HepG2 (cell line): ENCODE data around the gene PPP1R15A. TPM values are rescaled to one million over a fixed set of nuclear protein-coding genes. Genes with fewer than 3 reads are reported as not detected.

Experiments used
- ATAC-seq: fragments of 200-7000 bp; cut with Tn5 transposase; 3 replicates; pipeline ENCODE4 v1.9.1; 2020; ENCODE audit warnings: mild to moderate bottlenecking, moderate library complexity
- BruUV-seq: library from RNA; stranded (reverse); fragments of 400-500 nt; replicated peaks from 2 replicates; lab custom pipeline; 2021; lab: Mats Ljungman, UMichigan
- CTCF ChIA-PET: fragments of 300-600 bp; formaldehyde crosslinking; extraction: SDS; loops from one replicate; lab custom pipeline; 2021; ENCODE audit warnings: low total read pairs, inconsistent platforms, low intra/inter-chr PET ratio; lab: Yijun Ruan, JAX
- POLR2A ChIA-PET: fragments of 350-600 bp; sonication (Branson Sonifier 250); formaldehyde crosslinking; loops from one replicate; lab custom pipeline; 2020; ENCODE audit warnings: antibody characterized with exemption, inconsistent platforms; lab: Yijun Ruan, JAX
- DNase-seq: peaks from one replicate; pipeline ENCODE4 v3.0.0-alpha.2; 2015; ENCODE audit warnings: low spot score
- FAIRE-seq: peaks from 3 replicates; lab custom pipeline; 2011; peaks lifted over from hg19 to GRCh38; lab: Jason Lieb, UNC
- H2AFZ ChIP-seq: one replicate; pipeline ENCODE4 v1.6.1; 2011; ENCODE audit warnings: low read length, inconsistent platforms
- H3K27ac ChIP-seq: fragments of 300-600 bp; 3 replicates; pipeline ENCODE4 v1.8.0; 2011; ENCODE audit warnings: mixed run types, mild to moderate bottlenecking, mixed read lengths, low read length, inconsistent platforms; ENCODE audit not compliant: insufficient read depth; ENCODE audit errors: extremely low read length
- H3K27me3 ChIP-seq, 2 experiments: fragments of 200-600 bp in 1 of 2; 2 replicates in 1 of 2; 3 replicates in 1 of 2; pipeline versions ENCODE4 v1.6.0 to v1.8.0; 2011; ENCODE audit warnings: low read length in 2 of 2, mild to moderate bottlenecking in 2 of 2, moderate library complexity in 2 of 2, inconsistent platforms in 1 of 2; ENCODE audit not compliant: insufficient read depth in 2 of 2, control insufficient read depth in 1 of 2
- H3K36me3 ChIP-seq, 2 experiments: fragments of 200-600 bp in 1 of 2; replicated peaks in 1 of 2; 2 replicates in 1 of 2; 3 replicates in 1 of 2; pipeline versions ENCODE4 v1.5.1 to v1.8.0; 2011; ENCODE audit warnings: low read length in 2 of 2, inconsistent platforms in 1 of 2; ENCODE audit not compliant: insufficient read depth in 2 of 2, control insufficient read depth in 1 of 2
- H3K4me1 ChIP-seq: 2 replicates; pipeline ENCODE4 v1.5.1; 2012; ENCODE audit warnings: low read length, inconsistent platforms; ENCODE audit not compliant: insufficient read depth
- H3K4me2 ChIP-seq: 2 replicates; pipeline ENCODE4 v1.6.0; 2011; ENCODE audit warnings: low read depth, low read length, inconsistent platforms
- H3K4me3 ChIP-seq, 3 experiments: fragments of 200-600 bp in 1 of 3; sonication (generic), shearing (Covaris generic) in 1 of 3; replicated peaks in 1 of 3; 2 replicates each; pipeline ENCODE4 v1.5.1; 2011 to 2016; ENCODE audit warnings: low read length in 3 of 3, inconsistent platforms in 2 of 3, low read depth in 2 of 3, mild to moderate bottlenecking in 2 of 3, control low read depth in 1 of 3, mixed read lengths in 1 of 3; ENCODE audit not compliant: insufficient read depth in 1 of 3
- H3K79me2 ChIP-seq: one replicate; pipeline ENCODE4 v1.6.1; 2011; ENCODE audit warnings: low read length, inconsistent platforms; ENCODE audit not compliant: insufficient read depth
- H3K9ac ChIP-seq: 2 replicates; pipeline ENCODE4 v1.6.0; 2011; ENCODE audit warnings: mild to moderate bottlenecking, low read depth, low read length, inconsistent platforms; ENCODE audit not compliant: insufficient read depth
- H3K9me3 ChIP-seq: 2 replicates; pipeline ENCODE4 v1.5.1; 2012; ENCODE audit warnings: mild to moderate bottlenecking, low read length
- H4K20me1 ChIP-seq: 2 replicates; pipeline ENCODE4 v1.6.0; 2011; ENCODE audit warnings: inconsistent platforms, mild to moderate bottlenecking, low read length, moderate library complexity; ENCODE audit not compliant: insufficient read depth
- BRF2 ChIP-seq: sonication (generic); formaldehyde crosslinking; IDR thresholded peaks from 2 replicates; pipeline ENCODE4 v1.8.1; 2022; ENCODE audit warnings: mild to moderate bottlenecking, missing genetic modification reagents
- HNF1A ChIP-seq, 2 experiments: sonication (generic) in 1 of 2; formaldehyde crosslinking in 1 of 2; IDR thresholded peaks; 2 replicates each; pipeline versions ENCODE4 v1.4.0 to v1.6.1; 2016 to 2020; ENCODE audit warnings: borderline replicate concordance in 1 of 2, low read depth in 1 of 2, mild to moderate bottlenecking in 1 of 2, missing genetic modification reagents in 1 of 2
- HNRNPH1 ChIP-seq: fragments of 200-400 bp; formaldehyde crosslinking; optimal IDR thresholded peaks from 2 replicates; pipeline ENCODE3; 2017; ENCODE audit warnings: mild to moderate bottlenecking, low read depth, low read length
- KDM5A ChIP-seq: fragments of 200-600 bp; sonication (generic); IDR thresholded peaks from 2 replicates; pipeline ENCODE4 v1.7.0; 2018; ENCODE audit warnings: antibody characterized with exemption, mild to moderate bottlenecking, low read length, borderline replicate concordance
- KDM6A ChIP-seq: IDR thresholded peaks from 2 replicates; pipeline ENCODE4 v1.6.1; 2016; ENCODE audit warnings: low read depth
- NFRKB ChIP-seq: fragments of 450-650 bp; IDR thresholded peaks from 2 replicates; pipeline ENCODE4 v1.6.1; 2017
- SALL1 ChIP-seq: sonication (generic); formaldehyde crosslinking; IDR thresholded peaks from 2 replicates; pipeline ENCODE4 v1.8.0; 2022; ENCODE audit warnings: mild to moderate bottlenecking, missing genetic modification reagents
- SIX4 ChIP-seq: sonication (generic); formaldehyde crosslinking; IDR thresholded peaks from 2 replicates; pipeline ENCODE4 v1.4.0; 2020; ENCODE audit warnings: missing genetic modification reagents
- SKIL ChIP-seq: sonication (generic); formaldehyde crosslinking; IDR thresholded peaks from 2 replicates; pipeline ENCODE4 v1.8.0; 2022; ENCODE audit warnings: missing genetic modification reagents, mild to moderate bottlenecking, moderate library complexity, borderline replicate concordance
- SMC3 ChIP-seq: IDR thresholded peaks from 2 replicates; pipeline ENCODE4 v1.6.1; 2011; ENCODE audit warnings: low read length, improper control_type of control experiment
- YEATS2 ChIP-seq: sonication (generic); formaldehyde crosslinking; IDR thresholded peaks from 2 replicates; pipeline ENCODE4 v1.4.0; 2020; ENCODE audit warnings: missing genetic modification reagents, borderline replicate concordance
- ZBTB8A ChIP-seq: sonication (generic); formaldehyde crosslinking; IDR thresholded peaks from 2 replicates; pipeline ENCODE4 v1.4.0; 2020; ENCODE audit warnings: mild to moderate bottlenecking, low read depth, missing genetic modification reagents, borderline replicate concordance
- ZFY ChIP-seq: sonication (generic); formaldehyde crosslinking; IDR thresholded peaks from 2 replicates; pipeline ENCODE4 v1.4.0; 2020; ENCODE audit warnings: missing genetic modification reagents
- ZIK1 ChIP-seq: sonication (generic); formaldehyde crosslinking; IDR thresholded peaks from 2 replicates; pipeline ENCODE4 v1.5.0; 2020; ENCODE audit warnings: mild to moderate bottlenecking, low read depth, missing genetic modification reagents, borderline replicate concordance
- ZNF274 ChIP-seq: sonication (generic); formaldehyde crosslinking; IDR thresholded peaks from 2 replicates; pipeline ENCODE4 v1.5.1; 2020; ENCODE audit warnings: mild to moderate bottlenecking, missing genetic modification reagents
- ZNF282 ChIP-seq: fragments of 450-650 bp; IDR thresholded peaks from 2 replicates; pipeline ENCODE4 v1.6.1; 2018; ENCODE audit not compliant: partially characterized antibody
- ZNF530 ChIP-seq: sonication (generic); formaldehyde crosslinking; IDR thresholded peaks from 2 replicates; pipeline ENCODE4 v1.5.0; 2020; ENCODE audit warnings: low read depth, mild to moderate bottlenecking, missing genetic modification reagents
- ZNF652 ChIP-seq: IDR thresholded peaks from 2 replicates; pipeline ENCODE4 v1.6.1; 2016; ENCODE audit warnings: low read depth, borderline replicate concordance
- WGBS: methylation state at CpG from one replicate; pipeline ENCODE4 v1.1.6; 2017; ENCODE audit warnings: low lambda C conversion rate; 5-methylcytosine and 5-hydroxymethylcytosine counted together
- in situ Hi-C: cut with HindIII; loops from 2 replicates; pipeline ENCODE4 v1.10.0; 2017; ENCODE audit warnings: low pct_unique_long_range_greater_than_20kb; ENCODE audit not compliant: extremely low pct_ligation_motif_present
- intact Hi-C: fragments of 100-400 bp; cut with micrococcal nuclease; formaldehyde crosslinking; loops from one replicate; pipeline ENCODE4 v1.10.0; 2022; ENCODE audit not compliant: unreplicated experiment
- polyA plus RNA-seq, 8 experiments: library from polyadenylated mRNA; depleted of rRNA in 3 of 8; stranded (reverse) in 7 of 8; unstranded in 1 of 8; fragments of >200 nt; fragmentation: Illumina TruSeq in 4 of 8; extraction: Trizol in 4 of 8; gene quantifications; 2 replicates each; pipeline versions ENCODE4 v1.2.1 to v1.2.3, GENCODE V29; 2011 to 2016; ENCODE audit warnings: low read depth in 4 of 8, missing spikeins in 1 of 8, mixed read lengths in 1 of 8; ENCODE audit not compliant: insufficient read depth in 1 of 8
- total RNA-seq, 5 experiments: library from RNA; depleted of rRNA; stranded (reverse); fragments of >200 nt; fragmentation: Illumina TruSeq; extraction: Trizol; gene quantifications; 2 replicates each; pipeline ENCODE4 v1.2.3, GENCODE V29; 2016; ENCODE audit warnings: low read depth in 1 of 5

The PPP1R15A gene
- total and polyA plus RNA-seq, 2 of the 13 experiments (the other 11 are each of a cell fraction or from before 2014, with no cell fraction given) = 15.6 to 18.5 TPM

GRCh38 chr19:48879025-48879637, 6.9 kb downstream of the PPP1R15A start:
- Histone ChIP-seq H3K79me2 (peaks cover 17% of the 10 kb centered on the region), H3K27me3 (no peaks in the 10 kb centered on the region), H3K9me3 (no peaks in the 10 kb centered on the region), H3K27ac (no peak overlapping the region), H3K36me3 (peaks cover 6 to 21% of the 10 kb centered on the region in 2 experiments), H4K20me1 (peaks cover 20% of the 10 kb centered on the region), H3K9ac (no peak overlapping the region), H2AFZ (no peak overlapping the region), H3K4me1 (peaks cover 39% of the 10 kb centered on the region), H3K4me3 (no peak overlapping the region), H3K4me2 (no peak overlapping the region)
- FAIRE-seq (no peak), ATAC-seq (no peak), DNase-seq (no peak)
- in situ Hi-C loops (no loop called here), intact Hi-C loops (loop anchor here (10.0 kb wide), 1 partner anchor 86 kb away; the partner anchor contains the start of gene FTL)
- POLR2A ChIA-PET = interaction anchor here (0.7 to 3.8 kb wide), 2 partner anchors 92 to 892 kb away, joined by 3 to 14 read pairs; no protein-coding TSS in a partner anchor
- 98% methylated on average over 13 of the region's 13 CpGs for WGBS
- CTCF ChIA-PET = no interaction called here
- BruUV-seq = no TSS peak
- TF ChIP-seq YEATS2 = no peak
- TF ChIP-seq ZNF282 = no peak
- no peak for TF ChIP-seq KDM5A
- no peak for TF ChIP-seq HNRNPH1
- no peak for TF ChIP-seq BRF2 (CRISPR knock-in tag)
- TF ChIP-seq SALL1 (CRISPR knock-in tag) = no peak
- no peak for TF ChIP-seq ZNF652 (CRISPR knock-in tag)
- no peak for TF ChIP-seq ZBTB8A (CRISPR knock-in tag)
- TF ChIP-seq SIX4 (CRISPR knock-in tag) = no peak
- TF ChIP-seq ZIK1 = no peak
- TF ChIP-seq ZNF274 (CRISPR knock-in tag) = no peak
- no peak for TF ChIP-seq NFRKB
- no peak for TF ChIP-seq SKIL (CRISPR knock-in tag)
- TF ChIP-seq KDM6A (CRISPR knock-in tag) = no peak
- TF ChIP-seq SMC3 = no peak
- no peak for TF ChIP-seq ZNF530 (CRISPR knock-in tag)
- no peak for TF ChIP-seq ZFY (CRISPR knock-in tag)
- no peak for TF ChIP-seq HNF1A (IDR thresholded peaks at IDR 0.05; ENCODE audit: low read depth)
- TF ChIP-seq HNF1A (CRISPR knock-in tag; IDR thresholded peaks at IDR 0.05; ENCODE audit: borderline replicate concordance) = no peak
